Liver (tissue), 9 donors: ENCODE results near the gene SLIT3. TPM values are rescaled to one million over a fixed set of nuclear protein-coding genes. Genes with fewer than 3 reads are reported as not detected.

Source experiments
- DNase-seq: peaks from one replicate; pipeline ENCODE4 v3.0.0-alpha.2; 2017; ENCODE audit warnings: low spot score
- H3K27ac ChIP-seq, 2 donors: one replicate each; pipeline ENCODE4 v1.7.0; 2013; ENCODE audit warnings: inconsistent platforms in 2 of 2, low read length in 2 of 2, control low read depth in 1 of 2, low read depth in 1 of 2, mild to moderate bottlenecking in 1 of 2
- H3K27me3 ChIP-seq, 4 donors: one replicate each; pipeline versions ENCODE4 v1.6.1 to v1.7.0; 2013; ENCODE audit warnings: low read length in 3 of 4, inconsistent platforms in 1 of 4, mild to moderate bottlenecking in 1 of 4, moderate library complexity in 1 of 4; ENCODE audit not compliant: control insufficient read depth in 4 of 4, insufficient read depth in 4 of 4
- H3K36me3 ChIP-seq, 4 donors: one replicate each; pipeline versions ENCODE4 v1.6.1 to v1.7.0; 2013; ENCODE audit warnings: low read length in 3 of 4, mild to moderate bottlenecking in 3 of 4, low read depth in 1 of 4, moderate library complexity in 1 of 4; ENCODE audit not compliant: control insufficient read depth in 4 of 4, insufficient read depth in 3 of 4
- H3K4me1 ChIP-seq, 4 donors: one replicate each; pipeline versions ENCODE4 v1.6.1 to v1.7.0; 2013; ENCODE audit warnings: low read length in 3 of 4, mild to moderate bottlenecking in 3 of 4, moderate library complexity in 1 of 4; ENCODE audit not compliant: control insufficient read depth in 4 of 4, insufficient read depth in 4 of 4
- H3K4me3 ChIP-seq, 3 donors: one replicate each; pipeline versions ENCODE4 v1.6.1 to v1.7.0; 2013; ENCODE audit warnings: low read length in 3 of 3, control low read depth in 1 of 3, low read depth in 1 of 3, mild to moderate bottlenecking in 1 of 3
- H3K9ac ChIP-seq, 2 donors: one replicate each; pipeline ENCODE4 v1.7.0; 2013; ENCODE audit warnings: low read length in 2 of 2, mild to moderate bottlenecking in 2 of 2, moderate library complexity in 2 of 2, control low read depth in 1 of 2, low read depth in 1 of 2
- H3K9me3 ChIP-seq, 4 donors: one replicate each; pipeline versions ENCODE4 v1.6.1 to v1.7.0; 2013; ENCODE audit warnings: low read length in 3 of 4; ENCODE audit not compliant: control insufficient read depth in 4 of 4
- CTCF ChIP-seq: fragments of 150-350 bp; IDR thresholded peaks from 2 replicates; pipeline ENCODE4 v1.5.1; 2017; ENCODE audit warnings: improper control_type of control experiment, low read depth, low read length; ENCODE audit not compliant: missing input control
- EGR1 ChIP-seq, 2 donors: IDR thresholded peaks; 2 replicates each; pipeline ENCODE4 v1.6.1; 2016 to 2018; ENCODE audit warnings: antibody characterized with exemption in 2 of 2, low read depth in 2 of 2
- FOXA1 ChIP-seq: IDR thresholded peaks from 2 replicates; pipeline ENCODE4 v1.6.1; 2016; ENCODE audit warnings: antibody characterized with exemption
- FOXA2 ChIP-seq: IDR thresholded peaks from 2 replicates; pipeline ENCODE4 v1.6.1; 2016; ENCODE audit warnings: antibody characterized with exemption
- HNF4A ChIP-seq, 2 donors: conservative IDR thresholded peaks; 2 replicates each; pipeline ENCODE4 v1.6.1; 2016; ENCODE audit warnings: antibody characterized with exemption in 2 of 2, mild to moderate bottlenecking in 2 of 2
- HNF4G ChIP-seq: IDR thresholded peaks from 2 replicates; pipeline ENCODE4 v1.6.1; 2016; ENCODE audit warnings: antibody characterized with exemption
- JUND ChIP-seq, 2 donors: IDR thresholded peaks; 2 replicates each; pipeline ENCODE4 v1.6.1; 2016; ENCODE audit warnings: antibody characterized with exemption in 2 of 2
- NR2F2 ChIP-seq: IDR thresholded peaks from 2 replicates; pipeline ENCODE4 v1.6.1; 2016; ENCODE audit warnings: antibody characterized with exemption
- RAD21 ChIP-seq, 2 donors: IDR thresholded peaks; 2 replicates each; pipeline ENCODE4 v1.6.1; 2016; ENCODE audit warnings: antibody characterized with exemption in 2 of 2, mild to moderate bottlenecking in 2 of 2
- RXRA ChIP-seq, 2 donors: IDR thresholded peaks; 2 replicates each; pipeline ENCODE4 v1.6.1; 2017 to 2018; ENCODE audit warnings: antibody characterized with exemption in 2 of 2, mild to moderate bottlenecking in 1 of 2
- SP1 ChIP-seq: IDR thresholded peaks from 2 replicates; pipeline ENCODE4 v1.6.1; 2018; ENCODE audit warnings: antibody characterized with exemption, mild to moderate bottlenecking
- TAF1 ChIP-seq: conservative IDR thresholded peaks from 2 replicates; pipeline ENCODE4 v1.6.1; 2016; ENCODE audit warnings: antibody characterized with exemption, mild to moderate bottlenecking
- WGBS: extraction: QIAGEN DNeasy Blood & Tissue Kit; methylation state at CpG from one replicate; pipeline ENCODE4 v1.1.7; 2013; 5-methylcytosine and 5-hydroxymethylcytosine counted together
- polyA plus RNA-seq, 2 donors: library from polyadenylated mRNA; stranded (reverse) in 1 of 2; unstranded in 1 of 2; fragments of 200-250 nt in 1 of 2; fragments of >200 nt in 1 of 2; fragmentation: Nextera tagmentation in 1 of 2; extraction: Ambion mirVana in 1 of 2; gene quantifications; one replicate each; pipeline versions ENCODE4 v1.2.1 to v1.2.3, GENCODE V29; 2013 to 2015
- total RNA-seq, 2 donors: library from RNA; depleted of rRNA; stranded (reverse); fragments of >200 nt; gene quantifications; one replicate each; pipeline ENCODE4 v1.2.3, GENCODE V29; 2014
- TF ChIP-seq, protein P1 (sequence below): IDR thresholded peaks from 2 replicates; pipeline ENCODE4 v1.6.1; 2016; ENCODE audit warnings: antibody characterized with exemption, mild to moderate bottlenecking
- TF ChIP-seq, protein P2 (sequence below): IDR thresholded peaks from 2 replicates; pipeline ENCODE4 v1.6.1; 2016; ENCODE audit warnings: antibody characterized with exemption
- TF ChIP-seq, protein P3 (sequence below): IDR thresholded peaks from 2 replicates; pipeline ENCODE4 v1.6.1; 2016; ENCODE audit warnings: antibody characterized with exemption
- TF ChIP-seq, protein P4 (sequence below): IDR thresholded peaks from 2 replicates; pipeline ENCODE4 v1.6.1; 2016; ENCODE audit warnings: antibody characterized with exemption
- donor health status: healthy.
- donor health status: healthy.
- donor health status: healthy.
- donor health status: healthy.
- donor health status: healthy.

Gene SLIT3
- total and polyA plus RNA-seq, 4 donors, result 0.61 to 1.3 (median 0.91) TPM

- TF ChIP-seq NR2F2 (no peak), HNF4A (conservative IDR thresholded peaks at IDR 0.05) (no peak)
These were observed 131.2 kb downstream of the SLIT3 start (continued) for GRCh38 chr5:169169783-169170182.

DNA sequence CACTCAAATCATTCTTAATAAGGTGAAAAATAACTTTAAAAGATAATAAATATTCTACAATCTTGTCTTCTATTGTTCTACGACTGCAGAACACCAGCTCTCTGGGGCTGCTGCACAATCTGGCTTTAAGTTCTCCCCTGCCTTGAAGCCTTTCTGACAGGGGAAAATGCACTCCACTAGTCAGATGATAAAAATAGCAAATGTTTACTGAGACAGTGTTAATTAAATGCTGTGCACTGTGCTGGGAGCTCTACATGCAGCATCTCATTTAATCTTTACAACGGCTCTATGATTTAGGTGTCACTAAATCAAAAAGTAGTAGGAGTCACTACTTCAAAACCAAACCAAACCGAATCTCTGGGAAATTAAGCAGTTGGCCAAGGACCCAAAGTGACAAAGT lies 132.7 kb downstream of the SLIT3 start:
- H3K4me1 ChIP-seq, result no peaks in the 10 kb centered on the region
- 77% methylated on average over 3 of the region's 3 CpGs for WGBS

GRCh38 chr5:169166078-169166477 lies 134.9 kb downstream of the SLIT3 start:
- H3K36me3 ChIP-seq, result no peaks in the 10 kb centered on the region
- no peaks in the 10 kb centered on the region for H3K4me1 ChIP-seq
- no peak overlapping the region for H3K9ac ChIP-seq
- no peaks in the 10 kb centered on the region for H3K27me3 ChIP-seq
- no peak overlapping the region for H3K27ac ChIP-seq
- no peaks in the 10 kb centered on the region for H3K9me3 ChIP-seq
- WGBS, result 81% methylated on average over 8 of the region's 8 CpGs
- no peak for DNase-seq
- no peak overlapping the region for H3K4me3 ChIP-seq
- TF ChIP-seq SP1 (no peak), RAD21 (IDR thresholded peaks at IDR 0.05) (no peak), HNF4G (no peak), TAF1 (no peak), CTCF (no peak)
- TF ChIP-seq, protein P1, sequence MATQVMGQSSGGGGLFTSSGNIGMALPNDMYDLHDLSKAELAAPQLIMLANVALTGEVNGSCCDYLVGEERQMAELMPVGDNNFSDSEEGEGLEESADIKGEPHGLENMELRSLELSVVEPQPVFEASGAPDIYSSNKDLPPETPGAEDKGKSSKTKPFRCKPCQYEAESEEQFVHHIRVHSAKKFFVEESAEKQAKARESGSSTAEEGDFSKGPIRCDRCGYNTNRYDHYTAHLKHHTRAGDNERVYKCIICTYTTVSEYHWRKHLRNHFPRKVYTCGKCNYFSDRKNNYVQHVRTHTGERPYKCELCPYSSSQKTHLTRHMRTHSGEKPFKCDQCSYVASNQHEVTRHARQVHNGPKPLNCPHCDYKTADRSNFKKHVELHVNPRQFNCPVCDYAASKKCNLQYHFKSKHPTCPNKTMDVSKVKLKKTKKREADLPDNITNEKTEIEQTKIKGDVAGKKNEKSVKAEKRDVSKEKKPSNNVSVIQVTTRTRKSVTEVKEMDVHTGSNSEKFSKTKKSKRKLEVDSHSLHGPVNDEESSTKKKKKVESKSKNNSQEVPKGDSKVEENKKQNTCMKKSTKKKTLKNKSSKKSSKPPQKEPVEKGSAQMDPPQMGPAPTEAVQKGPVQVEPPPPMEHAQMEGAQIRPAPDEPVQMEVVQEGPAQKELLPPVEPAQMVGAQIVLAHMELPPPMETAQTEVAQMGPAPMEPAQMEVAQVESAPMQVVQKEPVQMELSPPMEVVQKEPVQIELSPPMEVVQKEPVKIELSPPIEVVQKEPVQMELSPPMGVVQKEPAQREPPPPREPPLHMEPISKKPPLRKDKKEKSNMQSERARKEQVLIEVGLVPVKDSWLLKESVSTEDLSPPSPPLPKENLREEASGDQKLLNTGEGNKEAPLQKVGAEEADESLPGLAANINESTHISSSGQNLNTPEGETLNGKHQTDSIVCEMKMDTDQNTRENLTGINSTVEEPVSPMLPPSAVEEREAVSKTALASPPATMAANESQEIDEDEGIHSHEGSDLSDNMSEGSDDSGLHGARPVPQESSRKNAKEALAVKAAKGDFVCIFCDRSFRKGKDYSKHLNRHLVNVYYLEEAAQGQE, result no peak
- TF ChIP-seq, protein P2, sequence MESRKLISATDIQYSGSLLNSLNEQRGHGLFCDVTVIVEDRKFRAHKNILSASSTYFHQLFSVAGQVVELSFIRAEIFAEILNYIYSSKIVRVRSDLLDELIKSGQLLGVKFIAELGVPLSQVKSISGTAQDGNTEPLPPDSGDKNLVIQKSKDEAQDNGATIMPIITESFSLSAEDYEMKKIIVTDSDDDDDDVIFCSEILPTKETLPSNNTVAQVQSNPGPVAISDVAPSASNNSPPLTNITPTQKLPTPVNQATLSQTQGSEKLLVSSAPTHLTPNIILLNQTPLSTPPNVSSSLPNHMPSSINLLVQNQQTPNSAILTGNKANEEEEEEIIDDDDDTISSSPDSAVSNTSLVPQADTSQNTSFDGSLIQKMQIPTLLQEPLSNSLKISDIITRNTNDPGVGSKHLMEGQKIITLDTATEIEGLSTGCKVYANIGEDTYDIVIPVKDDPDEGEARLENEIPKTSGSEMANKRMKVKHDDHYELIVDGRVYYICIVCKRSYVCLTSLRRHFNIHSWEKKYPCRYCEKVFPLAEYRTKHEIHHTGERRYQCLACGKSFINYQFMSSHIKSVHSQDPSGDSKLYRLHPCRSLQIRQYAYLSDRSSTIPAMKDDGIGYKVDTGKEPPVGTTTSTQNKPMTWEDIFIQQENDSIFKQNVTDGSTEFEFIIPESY, result no peak

More for the DNA sequence above, 132.7 kb downstream of the SLIT3 start:
- no peak for TF ChIP-seq EGR1 (IDR thresholded peaks at IDR 0.05; ENCODE audit: low read depth in 2 of 2)
- TF ChIP-seq JUND (IDR thresholded peaks at IDR 0.05), result no peak
- TF ChIP-seq NR2F2, result no peak
- no peak for TF ChIP-seq FOXA1
- no peak for TF ChIP-seq SP1
- TF ChIP-seq, protein P3, sequence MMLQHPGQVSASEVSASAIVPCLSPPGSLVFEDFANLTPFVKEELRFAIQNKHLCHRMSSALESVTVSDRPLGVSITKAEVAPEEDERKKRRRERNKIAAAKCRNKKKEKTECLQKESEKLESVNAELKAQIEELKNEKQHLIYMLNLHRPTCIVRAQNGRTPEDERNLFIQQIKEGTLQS, result no peak
- no peak for TF ChIP-seq RXRA (IDR thresholded peaks at IDR 0.05)
- TF ChIP-seq FOXA2, result no peak
- TF ChIP-seq, protein P1, result no peak
- TF ChIP-seq, protein P4, sequence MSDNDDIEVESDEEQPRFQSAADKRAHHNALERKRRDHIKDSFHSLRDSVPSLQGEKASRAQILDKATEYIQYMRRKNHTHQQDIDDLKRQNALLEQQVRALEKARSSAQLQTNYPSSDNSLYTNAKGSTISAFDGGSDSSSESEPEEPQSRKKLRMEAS, result no peak
- TF ChIP-seq, protein P2, result no peak
- Histone ChIP-seq H3K9ac (no peak overlapping the region), H3K27me3 (no peaks in the 10 kb centered on the region), H3K27ac (no peak overlapping the region), H3K4me3 (no peak overlapping the region), H3K9me3 (no peaks in the 10 kb centered on the region), H3K36me3 (no peaks in the 10 kb centered on the region)
- no peak for DNase-seq
